HEK293 (cell line): Measurements from ENCODE around the gene TIGAR.

Experiments used
- CTCF ChIP-seq: fragments of 450-650 bp; formaldehyde crosslinking; IDR thresholded peaks from 2 replicates; pipeline ENCODE4 v1.5.1; 2016; ENCODE audit warnings: missing biosample characterization, missing genetic modification characterization
- MZF1 ChIP-seq: fragments of 450-650 bp; formaldehyde crosslinking; IDR thresholded peaks from 2 replicates; pipeline ENCODE4 v1.5.1; 2017; ENCODE audit warnings: missing biosample characterization, missing genetic modification characterization, borderline replicate concordance
- REST ChIP-seq: fragments of 450-650 bp; formaldehyde crosslinking; IDR thresholded peaks from 2 replicates; pipeline ENCODE4 v1.5.1; 2016; ENCODE audit warnings: missing biosample characterization, missing genetic modification characterization
- TCF7L2 ChIP-seq: IDR thresholded peaks from 2 replicates; pipeline ENCODE4 v1.6.1; 2011; ENCODE audit warnings: low read depth, mild to moderate bottlenecking, inconsistent platforms, low read length, moderate library complexity, borderline replicate concordance
- ZBTB1 ChIP-seq: fragments of 450-650 bp; formaldehyde crosslinking; IDR thresholded peaks from 2 replicates; pipeline ENCODE4 v1.5.1; 2016; ENCODE audit warnings: missing biosample characterization, missing genetic modification characterization
- ZBTB49 ChIP-seq: fragments of 450-650 bp; formaldehyde crosslinking; IDR thresholded peaks from 2 replicates; pipeline ENCODE4 v1.5.1; 2016; ENCODE audit warnings: missing biosample characterization, missing genetic modification characterization, low read depth
- ZNF274 ChIP-seq, 2 experiments: fragments of 200-500 bp in 1 of 2; fragments of 450-650 bp in 1 of 2; sonication (Bioruptor generic) in 1 of 2; formaldehyde crosslinking in 1 of 2; IDR thresholded peaks; 2 replicates each; pipeline versions ENCODE4 v1.5.1 to v1.6.1; 2014 to 2016; ENCODE audit warnings: borderline replicate concordance in 1 of 2, inconsistent platforms in 1 of 2, low read length in 1 of 2, missing biosample characterization in 1 of 2, missing genetic modification characterization in 1 of 2
- ZNF776 ChIP-seq: fragments of 450-650 bp; formaldehyde crosslinking; IDR thresholded peaks from 2 replicates; pipeline ENCODE4 v1.5.0; 2017; ENCODE audit warnings: missing biosample characterization, missing genetic modification characterization, borderline replicate concordance
- TF ChIP-seq, protein P1 (sequence below): fragments of 450-650 bp; formaldehyde crosslinking; IDR thresholded peaks from 2 replicates; pipeline ENCODE4 v1.5.1; 2016; ENCODE audit warnings: missing biosample characterization, missing genetic modification characterization
- TF ChIP-seq, protein P2 (sequence below): fragments of 450-650 bp; formaldehyde crosslinking; conservative IDR thresholded peaks from 2 replicates; pipeline ENCODE4 v1.5.1; 2016; ENCODE audit warnings: low read depth, missing biosample characterization, missing genetic modification characterization

- TF ChIP-seq CTCF (tag by site-specific recombination) (no peak), REST (tag by site-specific recombination) (no peak), ZNF274 (IDR thresholded peaks at IDR 0.05; ENCODE audit: low read length) (no peak), ZNF274 (tag by site-specific recombination; IDR thresholded peaks at IDR 0.05; ENCODE audit: borderline replicate concordance) (no peak), ZBTB49 (tag by site-specific recombination) (no peak), TCF7L2 (no peak), MZF1 (no peak), ZNF776 (tag by site-specific recombination) (no peak), ZBTB1 (tag by site-specific recombination) (no peak)
- TF ChIP-seq, protein P1, sequence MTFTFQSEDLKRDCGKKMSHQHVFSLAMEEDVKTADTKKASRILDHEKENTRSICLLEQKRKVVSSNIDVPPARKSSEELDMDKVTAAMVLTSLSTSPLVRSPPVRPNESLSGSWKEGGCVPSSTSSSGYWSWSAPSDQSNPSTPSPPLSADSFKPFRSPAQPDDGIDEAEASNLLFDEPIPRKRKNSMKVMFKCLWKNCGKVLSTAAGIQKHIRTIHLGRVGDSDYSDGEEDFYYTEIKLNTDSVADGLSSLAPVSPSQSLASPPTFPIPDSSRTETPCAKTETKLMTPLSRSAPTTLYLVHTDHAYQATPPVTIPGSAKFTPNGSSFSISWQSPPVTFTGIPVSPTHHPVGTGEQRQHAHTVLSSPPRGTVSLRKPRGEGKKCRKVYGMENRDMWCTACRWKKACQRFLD = no peak
- TF ChIP-seq, protein P2, sequence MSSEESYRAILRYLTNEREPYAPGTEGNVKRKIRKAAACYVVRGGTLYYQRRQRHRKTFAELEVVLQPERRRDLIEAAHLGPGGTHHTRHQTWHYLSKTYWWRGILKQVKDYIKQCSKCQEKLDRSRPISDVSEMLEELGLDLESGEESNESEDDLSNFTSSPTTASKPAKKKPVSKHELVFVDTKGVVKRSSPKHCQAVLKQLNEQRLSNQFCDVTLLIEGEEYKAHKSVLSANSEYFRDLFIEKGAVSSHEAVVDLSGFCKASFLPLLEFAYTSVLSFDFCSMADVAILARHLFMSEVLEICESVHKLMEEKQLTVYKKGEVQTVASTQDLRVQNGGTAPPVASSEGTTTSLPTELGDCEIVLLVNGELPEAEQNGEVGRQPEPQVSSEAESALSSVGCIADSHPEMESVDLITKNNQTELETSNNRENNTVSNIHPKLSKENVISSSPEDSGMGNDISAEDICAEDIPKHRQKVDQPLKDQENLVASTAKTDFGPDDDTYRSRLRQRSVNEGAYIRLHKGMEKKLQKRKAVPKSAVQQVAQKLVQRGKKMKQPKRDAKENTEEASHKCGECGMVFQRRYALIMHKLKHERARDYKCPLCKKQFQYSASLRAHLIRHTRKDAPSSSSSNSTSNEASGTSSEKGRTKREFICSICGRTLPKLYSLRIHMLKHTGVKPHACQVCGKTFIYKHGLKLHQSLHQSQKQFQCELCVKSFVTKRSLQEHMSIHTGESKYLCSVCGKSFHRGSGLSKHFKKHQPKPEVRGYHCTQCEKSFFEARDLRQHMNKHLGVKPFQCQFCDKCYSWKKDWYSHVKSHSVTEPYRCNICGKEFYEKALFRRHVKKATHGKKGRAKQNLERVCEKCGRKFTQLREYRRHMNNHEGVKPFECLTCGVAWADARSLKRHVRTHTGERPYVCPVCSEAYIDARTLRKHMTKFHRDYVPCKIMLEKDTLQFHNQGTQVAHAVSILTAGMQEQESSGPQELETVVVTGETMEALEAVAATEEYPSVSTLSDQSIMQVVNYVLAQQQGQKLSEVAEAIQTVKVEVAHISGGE (tag by site-specific recombination) = no peak
Measured at GRCh38 chr12:4322726-4323125, 1.7 kb downstream of the TIGAR start.
